T-cell (primary cell): ENCODE results near the gene ARV1. TPM values are rescaled to one million over a fixed set of nuclear protein-coding genes. Genes with fewer than 3 reads are reported as not detected.
"Not testable (repeated sequence)": the region's sequence is repeated elsewhere in the genome, so short reads cannot be mapped to it uniquely, and the experiment has no call there.

ENCODE experiments used
- ATAC-seq, 4 experiments: fragments of 200-7000 bp in 3 of 4; fragments of 150-1000 bp in 1 of 4; cut with Tn5 transposase; replicated peaks in 1 of 4; 1 replicate in 3 of 4; 2 replicates in 1 of 4; pipeline ENCODE4 v1.10.0; 2021; ENCODE audit warnings: moderate library complexity in 3 of 4, mild to moderate bottlenecking in 2 of 4, moderate number of reproducible peaks in 1 of 4
- CTCF ChIA-PET, 2 donors: fragments of 300-600 bp; sonication (Branson Sonifier 250); formaldehyde crosslinking; loops; one replicate each; lab custom pipeline; 2022; ENCODE audit warnings: antibody characterized with exemption in 2 of 2; lab: Charles Lee
- POLR2A ChIA-PET, 2 donors: fragments of 300-600 bp; sonication (Branson Sonifier 250); formaldehyde crosslinking; loops; one replicate each; lab custom pipeline; 2022; ENCODE audit warnings: antibody characterized with exemption in 2 of 2; lab: Charles Lee
- DNase-seq, 35 experiments: peaks; one replicate each; pipeline versions ENCODE4 v3.0.0 to v3.0.0-alpha.2; 2013 to 2023
- H3K27ac ChIP-seq: one replicate; pipeline ENCODE4 v1.5.1; 2013; ENCODE audit warnings: low read length
- H3K27me3 ChIP-seq, 2 experiments: replicated peaks in 1 of 2; 1 replicate in 1 of 2; 2 replicates in 1 of 2; pipeline versions ENCODE4 v1.6.1 to v1.7.0; 2013; ENCODE audit warnings: low read length in 1 of 2, mixed read lengths in 1 of 2; ENCODE audit not compliant: control insufficient read depth in 2 of 2, insufficient read depth in 2 of 2; ENCODE audit errors: extremely low read depth in 1 of 2
- H3K36me3 ChIP-seq, 2 donors: 1 replicate in 1 of 2; 2 replicates in 1 of 2; pipeline versions ENCODE4 v1.6.1 to v1.7.0; 2013; ENCODE audit warnings: low read length in 1 of 2; ENCODE audit not compliant: control insufficient read depth in 2 of 2, insufficient read depth in 1 of 2; ENCODE audit errors: extremely low read depth in 1 of 2
- H3K4me1 ChIP-seq, 2 experiments: 1 replicate in 1 of 2; 2 replicates in 1 of 2; pipeline versions ENCODE4 v1.6.1 to v1.7.0; 2013; ENCODE audit warnings: low read length in 2 of 2, mixed read lengths in 1 of 2; ENCODE audit not compliant: insufficient read depth in 2 of 2, control insufficient read depth in 1 of 2; ENCODE audit errors: extremely low read depth in 1 of 2
- H3K4me3 ChIP-seq, 2 donors: 1 replicate in 1 of 2; 2 replicates in 1 of 2; pipeline versions ENCODE4 v1.5.1 to v1.7.0; 2013; ENCODE audit warnings: mild to moderate bottlenecking in 2 of 2, low read length in 1 of 2, moderate library complexity in 1 of 2; ENCODE audit not compliant: control insufficient read depth in 1 of 2; ENCODE audit errors: extremely low read depth in 1 of 2
- H3K9me3 ChIP-seq: 2 replicates; pipeline ENCODE4 v1.7.0; 2013
- H3K27ac Mint-ChIP-seq, 2 donors: one replicate each; pipeline ENCODE4 v1.8.0; 2020 to 2021; ENCODE audit warnings: mild to moderate bottlenecking in 2 of 2, mixed read lengths in 2 of 2
- H3K27me3 Mint-ChIP-seq, 2 donors: one replicate each; pipeline ENCODE4 v1.8.0; 2021 to 2022; ENCODE audit warnings: mixed read lengths in 2 of 2
- H3K36me3 Mint-ChIP-seq: one replicate; pipeline ENCODE4 v1.8.0; 2021; ENCODE audit warnings: mixed read lengths
- H3K4me1 Mint-ChIP-seq, 3 donors: one replicate each; pipeline ENCODE4 v1.8.0; 2020 to 2022; ENCODE audit warnings: mixed read lengths in 3 of 3, mild to moderate bottlenecking in 1 of 3
- H3K4me3 Mint-ChIP-seq, 3 donors: one replicate each; pipeline ENCODE4 v1.8.0; 2020 to 2022; ENCODE audit warnings: mild to moderate bottlenecking in 3 of 3, mixed read lengths in 3 of 3, moderate library complexity in 3 of 3
- H3K9me3 Mint-ChIP-seq, 3 donors: one replicate each; pipeline ENCODE4 v1.8.0; 2020 to 2022; ENCODE audit warnings: mixed read lengths in 3 of 3
- WGBS: methylation state at CpG from one replicate; pipeline ENCODE4 v1.1.5; 2013; ENCODE audit warnings: missing lambda C conversion rate; ENCODE audit not compliant: insufficient coverage; 5-methylcytosine and 5-hydroxymethylcytosine counted together
- total RNA-seq, 35 experiments: library from RNA in 6 of 35; stranded (reverse) in 6 of 35; fragments of 120-200 nt in 1 of 35; gene quantifications; one replicate each; pipeline versions ENCODE4 v1.2.1 to v1.2.4 and lab custom pipeline; 2013 to 2026

Gene ARV1
- total RNA-seq, 5 donors from 2014 or later (not counting 1 experiment from before 2014, with no cell fraction given): 6.7 to 13.2 (median 10.0) TPM

- ATAC-seq: no peak
- Mint-ChIP-seq H3K4me1 (no peaks in the 10 kb centered on the region), H3K36me3 (peaks cover 35% of the 10 kb centered on the region), H3K4me3 (no peak overlapping the region), H3K9me3 (peaks cover 12 to 26% (median 18%) of the 10 kb centered on the region in 3 donors), H3K27me3 (no peaks in the 10 kb centered on the region), H3K27ac (no peak overlapping the region)
- H3K27me3 ChIP-seq: no peaks in the 10 kb centered on the region
- no peaks in the 10 kb centered on the region for H3K4me1 ChIP-seq
- WGBS: 100% methylated on average over 1 of the region's 1 CpG
- DNase-seq: no peak
- ChIA-PET POLR2A (no interaction called here), CTCF (no interaction called here)
- no peak overlapping the region for H3K27ac ChIP-seq
- no peak overlapping the region for H3K4me3 ChIP-seq
- H3K9me3 ChIP-seq: no peaks in the 10 kb centered on the region
- peaks cover 11 to 56% of the 10 kb centered on the region in 2 donors for H3K36me3 ChIP-seq
These were observed 21.7 kb downstream of the ARV1 start for GRCh38 chr1:231000639-231001038.

- peaks cover 30% of the 10 kb centered on the region for H3K36me3 Mint-ChIP-seq
- POLR2A ChIA-PET: no interaction called here
These were observed 23.0 kb downstream of the ARV1 start for GRCh38 chr1:231001892-231002291.

GRCh38 chr1:231007535-231007934 is 28.6 kb downstream of the ARV1 start:
- H3K27me3 ChIP-seq, DNase-seq, H3K36me3 ChIP-seq, H3K4me1 Mint-ChIP-seq, ATAC-seq, H3K4me1 ChIP-seq, H3K4me3 ChIP-seq, H3K27ac Mint-ChIP-seq, H3K27me3 Mint-ChIP-seq, H3K9me3 ChIP-seq, H3K27ac ChIP-seq, POLR2A ChIA-PET, H3K4me3 Mint-ChIP-seq: not testable (repeated sequence)
- H3K9me3 Mint-ChIP-seq: peaks cover 26 to 47% (median 34%) of the 10 kb centered on the region in 3 donors
- CTCF ChIA-PET: interaction anchor here in 1 of 2 donors (0.6 kb wide), 1 partner anchor 363 kb away, joined by 3 read pairs; no protein-coding TSS in a partner anchor
- peaks cover 23% of the 10 kb centered on the region for H3K36me3 Mint-ChIP-seq
- 80% methylated on average over 1 of the region's 1 CpG for WGBS

More at GRCh38 chr1:231001892-231002291, 23.0 kb downstream of the ARV1 start:
- Histone ChIP-seq H3K36me3 (peaks cover 11 to 44% of the 10 kb centered on the region in 2 donors), H3K4me3 (no peak overlapping the region), H3K4me1 (no peaks in the 10 kb centered on the region), H3K9me3 (no peaks in the 10 kb centered on the region), H3K27ac (no peak overlapping the region), H3K27me3 (no peaks in the 10 kb centered on the region)
- Mint-ChIP-seq H3K9me3 (peaks cover 25 to 38% (median 28%) of the 10 kb centered on the region in 3 donors), H3K4me3 (no peak overlapping the region), H3K27me3 (no peaks in the 10 kb centered on the region), H3K4me1 (no peaks in the 10 kb centered on the region), H3K27ac (no peak overlapping the region)
- no peak for DNase-seq
- ATAC-seq: no peak
- CTCF ChIA-PET: no interaction called here

- no peaks in the 10 kb centered on the region for H3K4me1 Mint-ChIP-seq
- CTCF ChIA-PET: no interaction called here
- 94% methylated on average over 2 of the region's 2 CpGs for WGBS
These were observed 32.5 kb downstream of the ARV1 start for GRCh38 chr1:231011360-231011759.

GRCh38 chr1:231011963-231012362 is 33.1 kb downstream of the ARV1 start:
- Mint-ChIP-seq H3K36me3 (no peaks in the 10 kb centered on the region), H3K27ac (no peak overlapping the region), H3K27me3 (no peaks in the 10 kb centered on the region), H3K4me3 (no peak overlapping the region), H3K4me1 (no peaks in the 10 kb centered on the region), H3K9me3 (peaks cover under 1 to 8% (median 7%) of the 10 kb centered on the region in 3 donors)
- Histone ChIP-seq H3K36me3 (no peaks in the 10 kb centered on the region), H3K27ac (no peak overlapping the region), H3K9me3 (no peaks in the 10 kb centered on the region), H3K4me3 (no peak overlapping the region), H3K4me1 (no peaks in the 10 kb centered on the region), H3K27me3 (no peaks in the 10 kb centered on the region)
- ATAC-seq: no peak
- 40% methylated on average over 1 of the region's 5 CpGs for WGBS
- no peak for DNase-seq
- POLR2A ChIA-PET: interaction anchor here in 1 of 2 donors (0.7 kb wide), 1 partner anchor 248 kb away, joined by 3 read pairs; no protein-coding TSS in a partner anchor
- CTCF ChIA-PET: no interaction called here

More at GRCh38 chr1:231011360-231011759, 32.5 kb downstream of the ARV1 start:
- Mint-ChIP-seq H3K27me3 (no peaks in the 10 kb centered on the region), H3K4me3 (no peak overlapping the region), H3K9me3 (peaks cover 6 to 14% (median 11%) of the 10 kb centered on the region in 3 donors), H3K36me3 (no peaks in the 10 kb centered on the region), H3K27ac (no peak overlapping the region)
- POLR2A ChIA-PET: no interaction called here
- H3K36me3 ChIP-seq: no peaks in the 10 kb centered on the region
- no peaks in the 10 kb centered on the region for H3K27me3 ChIP-seq
- no peaks in the 10 kb centered on the region for H3K9me3 ChIP-seq
- no peak for DNase-seq
- H3K4me1 ChIP-seq: no peaks in the 10 kb centered on the region
- no peak overlapping the region for H3K4me3 ChIP-seq
- ATAC-seq: no peak
- H3K27ac ChIP-seq: no peak overlapping the region

- Mint-ChIP-seq H3K9me3 (no peaks in the 10 kb centered on the region), H3K36me3 (peaks cover 4% of the 10 kb centered on the region), H3K27ac (no peak overlapping the region), H3K4me3 (no peak overlapping the region), H3K27me3 (no peaks in the 10 kb centered on the region), H3K4me1 (no peaks in the 10 kb centered on the region)
- H3K4me3 ChIP-seq: no peak overlapping the region
- no peaks in the 10 kb centered on the region for H3K27me3 ChIP-seq
- ChIA-PET CTCF (no interaction called here), POLR2A (no interaction called here)
- H3K27ac ChIP-seq: no peak overlapping the region
- ATAC-seq: no peak
- no peaks in the 10 kb centered on the region for H3K9me3 ChIP-seq
- no peaks in the 10 kb centered on the region for H3K36me3 ChIP-seq
- DNase-seq: no peak
- H3K4me1 ChIP-seq: no peaks in the 10 kb centered on the region
- WGBS: 95% methylated on average over 2 of the region's 3 CpGs
These were observed 34.6 kb downstream of the ARV1 start for GRCh38 chr1:231013391-231014015.
